Smooth muscle cell (in vitro differentiated cells): ENCODE measurements around the gene WWC2. TPM values are rescaled to one million over a fixed set of nuclear protein-coding genes. Genes with fewer than 3 reads are reported as not detected.

Experiments
- DNase-seq: peaks from one replicate; lab custom pipeline; 2025; ENCODE audit not compliant: unreplicated experiment; lab: John Stamatoyannopoulos, UW
- H2AFZ ChIP-seq: fragments of 200-600 bp; sonication (generic); 2 replicates; pipeline ENCODE4 v1.6.0; 2016; ENCODE audit warnings: antibody characterized with exemption, low read depth, mild to moderate bottlenecking
- H3F3A ChIP-seq: fragments of 200-600 bp; sonication (generic); 2 replicates; pipeline ENCODE4 v1.6.0; 2017; ENCODE audit warnings: antibody characterized with exemption, low read depth
- H3K27ac ChIP-seq: fragments of 200-600 bp; sonication (generic); 2 replicates; pipeline ENCODE4 v1.5.1; 2016; ENCODE audit warnings: low read depth, mild to moderate bottlenecking
- H3K27me3 ChIP-seq: fragments of 200-600 bp; sonication (generic); 2 replicates; pipeline ENCODE4 v1.6.1; 2016; ENCODE audit warnings: low read depth, mild to moderate bottlenecking
- H3K36me3 ChIP-seq: fragments of 200-600 bp; sonication (generic); 2 replicates; pipeline ENCODE4 v1.5.1; 2016; ENCODE audit warnings: low read depth
- H3K4me1 ChIP-seq: fragments of 200-600 bp; sonication (generic); 2 replicates; pipeline ENCODE4 v1.5.1; 2016; ENCODE audit warnings: low read depth
- H3K4me2 ChIP-seq: fragments of 200-600 bp; sonication (generic); 2 replicates; pipeline ENCODE4 v1.6.0; 2016; ENCODE audit warnings: mild to moderate bottlenecking
- H3K4me3 ChIP-seq: fragments of 200-600 bp; sonication (generic); 2 replicates; pipeline ENCODE4 v1.5.1; 2016; ENCODE audit warnings: mild to moderate bottlenecking
- H3K79me2 ChIP-seq: fragments of 200-600 bp; sonication (generic); 2 replicates; pipeline ENCODE4 v1.6.0; 2016; ENCODE audit warnings: low read depth, mild to moderate bottlenecking
- H3K9ac ChIP-seq: fragments of 200-600 bp; sonication (generic); 2 replicates; pipeline ENCODE4 v1.6.0; 2016; ENCODE audit warnings: low read depth
- H3K9me3 ChIP-seq: fragments of 200-600 bp; sonication (generic); replicated peaks from 2 replicates; pipeline ENCODE4 v1.5.1; 2016; ENCODE audit warnings: low read depth
- H4K20me1 ChIP-seq: fragments of 200-600 bp; sonication (generic); 2 replicates; pipeline ENCODE4 v1.6.0; 2016; ENCODE audit warnings: low read depth
- WGBS: methylation state at CpG from one replicate; pipeline ENCODE4 v1.1.7; 2016; ENCODE audit warnings: low lambda C conversion rate; 5-methylcytosine and 5-hydroxymethylcytosine counted together
- polyA plus RNA-seq: library from polyadenylated mRNA; unstranded; fragments of >200 nt; fragmentation: Nextera tagmentation; extraction: Ambion mirVana; gene quantifications from 2 replicates; pipeline ENCODE4 v1.2.1, GENCODE V29; 2016
- total RNA-seq: library from RNA; depleted of rRNA; stranded (reverse); fragments of >200 nt; gene quantifications from 2 replicates; pipeline ENCODE4 v1.2.3, GENCODE V29; 2014
- TF ChIP-seq, protein P1 (sequence below): fragments of 200-600 bp; sonication (generic); IDR thresholded peaks from 2 replicates; pipeline ENCODE4 v1.5.1; 2017; ENCODE audit warnings: borderline replicate concordance, mild to moderate bottlenecking, antibody characterized with exemption; ENCODE audit not compliant: insufficient read depth, poor library complexity, severe bottlenecking

Gene WWC2
- total and polyA plus RNA-seq, 2 experiments from 2014 or later, result 11.2 to 13.5 TPM

DNA sequence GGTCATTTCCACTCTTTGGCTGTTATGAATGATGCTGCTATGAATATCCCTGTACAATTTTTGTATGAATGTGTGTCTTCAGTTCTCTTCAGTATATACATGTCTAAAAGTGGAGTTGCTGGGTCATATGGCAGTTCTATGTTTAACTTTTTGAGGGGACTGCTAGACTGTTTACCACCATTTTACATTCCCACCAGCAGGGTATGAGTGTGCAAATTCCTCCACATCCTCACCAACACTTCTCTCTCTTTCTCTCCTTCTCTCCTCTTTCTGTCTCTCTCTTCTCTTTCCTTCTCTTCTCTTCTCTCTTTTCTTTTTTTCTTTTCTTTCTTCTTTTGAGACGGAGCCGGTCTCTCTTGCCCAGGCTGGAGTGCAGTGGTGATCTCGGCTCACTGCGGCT lies 7.8 kb downstream of the WWC2 start:
- Histone ChIP-seq H3K4me3 (no peak overlapping the region), H3K36me3 (no peaks in the 10 kb centered on the region), H3K4me1 (peaks cover 6% of the 10 kb centered on the region), H3F3A (no peaks in the 10 kb centered on the region), H3K4me2 (no peak overlapping the region), H3K79me2 (peaks cover 92% of the 10 kb centered on the region), H3K27ac (no peak overlapping the region), H3K27me3 (no peaks in the 10 kb centered on the region), H3K9ac (no peak overlapping the region), H2AFZ (no peak overlapping the region), H4K20me1 (peaks cover 95% of the 10 kb centered on the region), H3K9me3 (no peaks in the 10 kb centered on the region)
- TF ChIP-seq, protein P1, sequence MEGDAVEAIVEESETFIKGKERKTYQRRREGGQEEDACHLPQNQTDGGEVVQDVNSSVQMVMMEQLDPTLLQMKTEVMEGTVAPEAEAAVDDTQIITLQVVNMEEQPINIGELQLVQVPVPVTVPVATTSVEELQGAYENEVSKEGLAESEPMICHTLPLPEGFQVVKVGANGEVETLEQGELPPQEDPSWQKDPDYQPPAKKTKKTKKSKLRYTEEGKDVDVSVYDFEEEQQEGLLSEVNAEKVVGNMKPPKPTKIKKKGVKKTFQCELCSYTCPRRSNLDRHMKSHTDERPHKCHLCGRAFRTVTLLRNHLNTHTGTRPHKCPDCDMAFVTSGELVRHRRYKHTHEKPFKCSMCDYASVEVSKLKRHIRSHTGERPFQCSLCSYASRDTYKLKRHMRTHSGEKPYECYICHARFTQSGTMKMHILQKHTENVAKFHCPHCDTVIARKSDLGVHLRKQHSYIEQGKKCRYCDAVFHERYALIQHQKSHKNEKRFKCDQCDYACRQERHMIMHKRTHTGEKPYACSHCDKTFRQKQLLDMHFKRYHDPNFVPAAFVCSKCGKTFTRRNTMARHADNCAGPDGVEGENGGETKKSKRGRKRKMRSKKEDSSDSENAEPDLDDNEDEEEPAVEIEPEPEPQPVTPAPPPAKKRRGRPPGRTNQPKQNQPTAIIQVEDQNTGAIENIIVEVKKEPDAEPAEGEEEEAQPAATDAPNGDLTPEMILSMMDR, result no peak
- WGBS, result 93% methylated on average over 4 of the region's 4 CpGs
- no peak for DNase-seq

DNA sequence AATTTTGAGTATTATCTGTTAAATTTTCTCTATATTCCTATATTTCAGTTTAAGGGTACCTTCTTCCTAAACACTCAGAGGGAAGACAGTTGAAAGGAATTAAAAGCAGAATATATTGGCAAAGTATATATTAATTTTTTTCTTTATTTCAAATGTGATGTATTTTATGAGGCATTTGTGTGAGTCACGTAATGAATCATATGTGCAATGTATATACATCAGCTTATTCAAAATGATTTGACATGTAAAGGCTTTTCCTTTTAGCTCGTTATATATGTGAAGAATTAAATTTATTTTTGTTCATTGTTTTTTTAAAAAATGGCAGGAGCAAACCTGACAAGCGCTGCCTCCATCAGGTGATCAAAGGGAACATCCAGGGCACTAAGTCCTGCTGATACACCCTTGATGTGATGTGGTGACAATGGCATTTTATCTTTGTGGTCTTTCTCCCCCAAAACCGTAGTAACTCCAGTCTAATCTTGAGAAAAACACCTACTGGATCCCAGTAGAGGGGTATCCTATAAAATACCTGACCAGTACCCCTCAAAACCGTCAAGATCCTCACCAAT lies 8.9 kb downstream of the WWC2 start:
- H3K27ac ChIP-seq, result no peak overlapping the region

DNA sequence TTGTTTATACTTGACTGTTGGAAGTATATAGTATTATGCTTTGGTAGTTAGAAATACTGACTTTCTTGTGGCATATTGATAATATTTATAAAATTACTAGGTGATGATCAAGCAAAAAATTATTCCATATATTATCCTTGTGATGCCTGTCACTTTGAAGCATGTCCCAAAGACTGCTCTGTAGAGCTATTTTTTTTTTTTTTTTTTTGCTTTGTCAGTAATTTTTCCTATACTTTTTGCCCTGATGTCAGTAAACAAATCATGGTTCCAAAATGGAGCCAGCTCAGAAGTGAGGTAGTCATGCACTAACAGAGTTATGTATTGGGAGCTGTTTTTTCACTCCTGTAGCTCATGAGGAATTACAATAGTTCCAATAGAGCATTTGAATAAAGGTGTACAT lies 11.2 kb downstream of the WWC2 start:
- peaks cover 92% of the 10 kb centered on the region for H3K79me2 ChIP-seq
- H3K27ac ChIP-seq, result no peak overlapping the region
- H4K20me1 ChIP-seq, result peaks cover 96% of the 10 kb centered on the region
- TF ChIP-seq, protein P1, result no peak
- no peak for DNase-seq
- no peak overlapping the region for H3K9ac ChIP-seq
- no peak overlapping the region for H3K4me3 ChIP-seq
- H3F3A ChIP-seq, result no peaks in the 10 kb centered on the region
- H3K27me3 ChIP-seq, result no peaks in the 10 kb centered on the region
- H3K4me1 ChIP-seq, result no peaks in the 10 kb centered on the region
- no peak overlapping the region for H2AFZ ChIP-seq
- H3K4me2 ChIP-seq, result no peak overlapping the region
- no peaks in the 10 kb centered on the region for H3K9me3 ChIP-seq
- H3K36me3 ChIP-seq, result no peaks in the 10 kb centered on the region

More for the DNA sequence above, 8.9 kb downstream of the WWC2 start:
- Histone ChIP-seq H3K36me3 (no peaks in the 10 kb centered on the region), H3K9me3 (no peaks in the 10 kb centered on the region), H3K4me2 (no peak overlapping the region), H3K4me3 (no peak overlapping the region), H3K27me3 (no peaks in the 10 kb centered on the region), H3K79me2 (peaks cover 92% of the 10 kb centered on the region), H3F3A (no peaks in the 10 kb centered on the region), H4K20me1 (peaks cover 95% of the 10 kb centered on the region), H3K4me1 (no peaks in the 10 kb centered on the region), H2AFZ (no peak overlapping the region), H3K9ac (no peak overlapping the region)
- TF ChIP-seq, protein P1, result no peak
- no peak for DNase-seq
- 90% methylated on average over 5 of the region's 5 CpGs for WGBS

DNA sequence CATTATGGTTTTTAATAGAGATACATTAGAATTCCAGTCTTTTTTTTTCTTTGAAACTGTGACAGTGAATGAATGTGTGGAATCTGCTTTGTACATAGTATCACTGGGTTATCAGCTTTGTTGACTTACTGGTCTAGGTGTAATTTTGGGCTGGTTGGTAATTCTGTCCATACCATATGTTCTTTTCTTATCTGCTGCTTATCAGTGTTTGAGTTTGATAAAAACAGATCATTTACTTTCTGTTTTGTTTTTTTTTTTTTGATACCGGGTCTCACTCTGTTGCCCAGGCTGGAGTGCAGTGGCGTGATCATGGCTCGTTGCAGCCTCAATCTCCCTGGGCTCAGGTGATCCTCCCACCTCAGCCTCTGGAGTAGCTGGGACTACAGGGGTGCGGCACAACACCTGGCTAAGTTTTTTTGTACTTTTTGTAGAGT lies 12.4 kb downstream of the WWC2 start:
- H3K4me3 ChIP-seq, result no peak overlapping the region
- DNase-seq, result no peak
- no peaks in the 10 kb centered on the region for H3K36me3 ChIP-seq
- no peak overlapping the region for H2AFZ ChIP-seq
- TF ChIP-seq, protein P1, result no peak
- H3K4me1 ChIP-seq, result peaks cover 5% of the 10 kb centered on the region
- H3K27ac ChIP-seq, result no peak overlapping the region
- no peaks in the 10 kb centered on the region for H3K27me3 ChIP-seq
- H3F3A ChIP-seq, result no peaks in the 10 kb centered on the region
- no peak overlapping the region for H3K9ac ChIP-seq
- H4K20me1 ChIP-seq, result peaks cover 98% of the 10 kb centered on the region
- H3K79me2 ChIP-seq, result peaks cover 90% of the 10 kb centered on the region
- WGBS, result 92% methylated on average over 4 of the region's 4 CpGs
- H3K4me2 ChIP-seq, result no peak overlapping the region
- no peaks in the 10 kb centered on the region for H3K9me3 ChIP-seq
